ENCODE measurements around the gene RHOA. TPM values are rescaled to one million over a fixed set of nuclear protein-coding genes. Genes with fewer than 3 reads are reported as not detected.

RHOA gene
- total and polyA plus RNA-seq, 2 of the 13 experiments (the other 11 are each of a cell fraction or from before 2014, with no cell fraction given): 131 to 177 TPM

DNA sequence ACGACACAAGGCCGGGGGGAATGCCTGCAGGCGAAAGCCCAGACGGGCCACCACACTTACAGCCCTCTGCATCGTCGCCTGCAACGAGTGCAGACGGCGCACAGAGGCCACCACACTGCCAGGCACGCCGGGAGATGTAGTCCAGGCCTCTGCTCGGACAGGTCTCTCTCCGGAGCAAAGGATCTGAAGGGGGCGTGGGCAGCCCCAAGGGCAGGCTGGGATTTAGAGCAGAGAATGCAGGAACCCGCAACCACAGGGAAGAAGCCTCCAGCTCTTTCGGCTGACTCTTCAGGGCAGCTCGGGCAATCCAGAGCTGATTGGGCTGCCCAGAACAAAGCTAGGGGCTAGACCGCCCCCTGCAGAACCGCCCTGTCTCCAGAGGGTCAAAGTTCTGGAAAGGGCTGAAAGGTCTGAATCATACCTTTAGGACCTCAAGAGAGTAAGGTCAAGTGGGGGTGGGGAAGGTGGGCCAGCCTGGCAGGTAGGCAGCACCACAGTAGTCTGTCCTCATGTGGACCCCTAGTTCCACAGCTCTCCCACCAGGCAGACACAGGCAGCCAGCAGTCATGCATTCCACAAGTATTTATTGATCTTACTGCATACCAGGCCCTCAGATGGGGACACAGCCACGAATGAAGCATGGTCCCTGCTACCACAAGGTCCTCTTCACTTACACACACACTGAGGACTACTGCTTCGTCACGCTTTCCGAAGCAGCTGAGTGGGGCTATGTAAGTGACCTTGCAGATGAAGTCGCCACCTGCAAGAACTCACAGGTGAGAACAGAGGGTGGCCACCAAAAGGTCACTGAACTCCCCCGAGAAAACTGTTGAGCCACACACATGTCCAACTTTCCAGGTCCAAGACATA is 10.8 kb upstream of the RHOA start, which contains the start of gene AMT (continued):
- TF ChIP-seq, protein P1, sequence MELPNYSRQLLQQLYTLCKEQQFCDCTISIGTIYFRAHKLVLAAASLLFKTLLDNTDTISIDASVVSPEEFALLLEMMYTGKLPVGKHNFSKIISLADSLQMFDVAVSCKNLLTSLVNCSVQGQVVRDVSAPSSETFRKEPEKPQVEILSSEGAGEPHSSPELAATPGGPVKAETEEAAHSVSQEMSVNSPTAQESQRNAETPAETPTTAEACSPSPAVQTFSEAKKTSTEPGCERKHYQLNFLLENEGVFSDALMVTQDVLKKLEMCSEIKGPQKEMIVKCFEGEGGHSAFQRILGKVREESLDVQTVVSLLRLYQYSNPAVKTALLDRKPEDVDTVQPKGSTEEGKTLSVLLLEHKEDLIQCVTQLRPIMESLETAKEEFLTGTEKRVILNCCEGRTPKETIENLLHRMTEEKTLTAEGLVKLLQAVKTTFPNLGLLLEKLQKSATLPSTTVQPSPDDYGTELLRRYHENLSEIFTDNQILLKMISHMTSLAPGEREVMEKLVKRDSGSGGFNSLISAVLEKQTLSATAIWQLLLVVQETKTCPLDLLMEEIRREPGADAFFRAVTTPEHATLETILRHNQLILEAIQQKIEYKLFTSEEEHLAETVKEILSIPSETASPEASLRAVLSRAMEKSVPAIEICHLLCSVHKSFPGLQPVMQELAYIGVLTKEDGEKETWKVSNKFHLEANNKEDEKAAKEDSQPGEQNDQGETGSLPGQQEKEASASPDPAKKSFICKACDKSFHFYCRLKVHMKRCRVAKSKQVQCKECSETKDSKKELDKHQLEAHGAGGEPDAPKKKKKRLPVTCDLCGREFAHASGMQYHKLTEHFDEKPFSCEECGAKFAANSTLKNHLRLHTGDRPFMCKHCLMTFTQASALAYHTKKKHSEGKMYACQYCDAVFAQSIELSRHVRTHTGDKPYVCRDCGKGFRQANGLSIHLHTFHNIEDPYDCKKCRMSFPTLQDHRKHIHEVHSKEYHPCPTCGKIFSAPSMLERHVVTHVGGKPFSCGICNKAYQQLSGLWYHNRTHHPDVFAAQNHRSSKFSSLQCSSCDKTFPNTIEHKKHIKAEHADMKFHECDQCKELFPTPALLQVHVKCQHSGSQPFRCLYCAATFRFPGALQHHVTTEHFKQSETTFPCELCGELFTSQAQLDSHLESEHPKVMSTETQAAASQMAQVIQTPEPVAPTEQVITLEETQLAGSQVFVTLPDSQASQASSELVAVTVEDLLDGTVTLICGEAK (IDR thresholded peaks at IDR 0.05): no peak
- TF ChIP-seq, protein P1 (CRISPR knock-in tag; IDR thresholded peaks at IDR 0.05): no peak; the same call in 1 of the 2 replicates
- no peak; the same call in 1 of the 2 replicates for TF ChIP-seq PHF20 (CRISPR knock-in tag; IDR thresholded peaks at IDR 0.05)
- TF ChIP-seq ZNF768 (CRISPR knock-in tag; IDR thresholded peaks at IDR 0.05): no peak; the same call in 1 of the 2 replicates
- TF ChIP-seq SALL2 (CRISPR knock-in tag; IDR thresholded peaks at IDR 0.05): peak; percentile 83; the same call in 1 of the 2 replicates
- TF ChIP-seq, protein P2, sequence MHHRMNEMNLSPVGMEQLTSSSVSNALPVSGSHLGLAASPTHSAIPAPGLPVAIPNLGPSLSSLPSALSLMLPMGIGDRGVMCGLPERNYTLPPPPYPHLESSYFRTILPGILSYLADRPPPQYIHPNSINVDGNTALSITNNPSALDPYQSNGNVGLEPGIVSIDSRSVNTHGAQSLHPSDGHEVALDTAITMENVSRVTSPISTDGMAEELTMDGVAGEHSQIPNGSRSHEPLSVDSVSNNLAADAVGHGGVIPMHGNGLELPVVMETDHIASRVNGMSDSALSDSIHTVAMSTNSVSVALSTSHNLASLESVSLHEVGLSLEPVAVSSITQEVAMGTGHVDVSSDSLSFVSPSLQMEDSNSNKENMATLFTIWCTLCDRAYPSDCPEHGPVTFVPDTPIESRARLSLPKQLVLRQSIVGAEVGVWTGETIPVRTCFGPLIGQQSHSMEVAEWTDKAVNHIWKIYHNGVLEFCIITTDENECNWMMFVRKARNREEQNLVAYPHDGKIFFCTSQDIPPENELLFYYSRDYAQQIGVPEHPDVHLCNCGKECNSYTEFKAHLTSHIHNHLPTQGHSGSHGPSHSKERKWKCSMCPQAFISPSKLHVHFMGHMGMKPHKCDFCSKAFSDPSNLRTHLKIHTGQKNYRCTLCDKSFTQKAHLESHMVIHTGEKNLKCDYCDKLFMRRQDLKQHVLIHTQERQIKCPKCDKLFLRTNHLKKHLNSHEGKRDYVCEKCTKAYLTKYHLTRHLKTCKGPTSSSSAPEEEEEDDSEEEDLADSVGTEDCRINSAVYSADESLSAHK (CRISPR knock-in tag; IDR thresholded peaks at IDR 0.05; ENCODE audit: borderline replicate concordance): no peak
- TF ChIP-seq, protein P3, sequence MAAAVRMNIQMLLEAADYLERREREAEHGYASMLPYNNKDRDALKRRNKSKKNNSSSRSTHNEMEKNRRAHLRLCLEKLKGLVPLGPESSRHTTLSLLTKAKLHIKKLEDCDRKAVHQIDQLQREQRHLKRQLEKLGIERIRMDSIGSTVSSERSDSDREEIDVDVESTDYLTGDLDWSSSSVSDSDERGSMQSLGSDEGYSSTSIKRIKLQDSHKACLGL (CRISPR knock-in tag; IDR thresholded peaks at IDR 0.05): no peak
- no peak for TF ChIP-seq RAD51 (IDR thresholded peaks at IDR 0.05; ENCODE audit: borderline replicate concordance)
- no peak for TF ChIP-seq FOXM1 (CRISPR knock-in tag; IDR thresholded peaks at IDR 0.05)
- peak; percentile 97 for TF ChIP-seq THAP11 (CRISPR knock-in tag; IDR thresholded peaks at IDR 0.05)
- no peak for TF ChIP-seq ZNF547 (CRISPR knock-in tag; IDR thresholded peaks at IDR 0.05)
- no peak; the same call in 1 of the 2 replicates for TF ChIP-seq TBX2 (CRISPR knock-in tag; IDR thresholded peaks at IDR 0.05; ENCODE audit: borderline replicate concordance)
- peak; percentile 82; the same call in 1 of the 2 replicates for TF ChIP-seq SRY (CRISPR knock-in tag; IDR thresholded peaks at IDR 0.05)
- TF ChIP-seq, protein P4, sequence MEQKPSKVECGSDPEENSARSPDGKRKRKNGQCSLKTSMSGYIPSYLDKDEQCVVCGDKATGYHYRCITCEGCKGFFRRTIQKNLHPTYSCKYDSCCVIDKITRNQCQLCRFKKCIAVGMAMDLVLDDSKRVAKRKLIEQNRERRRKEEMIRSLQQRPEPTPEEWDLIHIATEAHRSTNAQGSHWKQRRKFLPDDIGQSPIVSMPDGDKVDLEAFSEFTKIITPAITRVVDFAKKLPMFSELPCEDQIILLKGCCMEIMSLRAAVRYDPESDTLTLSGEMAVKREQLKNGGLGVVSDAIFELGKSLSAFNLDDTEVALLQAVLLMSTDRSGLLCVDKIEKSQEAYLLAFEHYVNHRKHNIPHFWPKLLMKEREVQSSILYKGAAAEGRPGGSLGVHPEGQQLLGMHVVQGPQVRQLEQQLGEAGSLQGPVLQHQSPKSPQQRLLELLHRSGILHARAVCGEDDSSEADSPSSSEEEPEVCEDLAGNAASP (CRISPR knock-in tag; IDR thresholded peaks at IDR 0.05; ENCODE audit: borderline replicate concordance): peak; percentile 65; the same call in 1 of the 2 replicates
- TF ChIP-seq ZNF678 (CRISPR knock-in tag; IDR thresholded peaks at IDR 0.05): peak; percentile 20; the same call in 1 of the 2 replicates
- TF ChIP-seq TOE1 (CRISPR knock-in tag; IDR thresholded peaks at IDR 0.05): no peak
